HG03280 (cell line): ENCODE measurements around the gene SCAMP1.
"Not testable (repeated sequence)": the region's sequence is repeated elsewhere in the genome, so short reads cannot be mapped to it uniquely, and the experiment has no call there.

Experiments used
- ATAC-seq: cut with Tn5 transposase; IDR thresholded peaks from one replicate; pipeline ENCODE4 v1.9.1; 2021; ENCODE audit warnings: mild to moderate bottlenecking, moderate library complexity; ENCODE audit not compliant: unreplicated experiment

Gene SCAMP1

GRCh38 chr5:78359831-78360673 lies at the start of gene SCAMP1:
TSS of gene SCAMP1 (plus strand) at chr5:78360617. CDS start at chr5:78360672, 55 bp downstream.
- ATAC-seq, result peak; percentile 84

DNA sequence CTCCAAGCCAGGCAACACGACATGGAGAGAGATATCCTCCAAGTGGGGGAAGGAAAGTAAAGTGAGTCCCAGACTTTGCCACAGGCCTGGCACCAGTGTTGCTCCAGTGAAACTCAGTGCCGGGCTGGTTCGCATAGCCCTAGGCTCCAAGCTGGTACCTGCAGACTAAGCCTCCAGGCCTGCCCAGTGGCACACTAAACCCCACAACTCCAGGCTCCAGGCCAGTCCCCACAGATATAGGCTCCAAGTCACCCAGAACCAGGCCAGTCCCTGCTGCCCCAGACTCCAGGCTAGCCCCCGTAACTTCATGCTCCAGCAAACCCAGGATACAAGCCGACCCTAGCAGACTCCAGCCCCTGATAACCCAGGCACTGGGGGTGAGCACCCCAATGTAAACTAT lies 42.9 kb upstream of the SCAMP1 start:
- no peak for ATAC-seq

- ATAC-seq, result no peak
These were observed 42.1 kb upstream of the SCAMP1 start for GRCh38 chr5:78318337-78318736.

DNA sequence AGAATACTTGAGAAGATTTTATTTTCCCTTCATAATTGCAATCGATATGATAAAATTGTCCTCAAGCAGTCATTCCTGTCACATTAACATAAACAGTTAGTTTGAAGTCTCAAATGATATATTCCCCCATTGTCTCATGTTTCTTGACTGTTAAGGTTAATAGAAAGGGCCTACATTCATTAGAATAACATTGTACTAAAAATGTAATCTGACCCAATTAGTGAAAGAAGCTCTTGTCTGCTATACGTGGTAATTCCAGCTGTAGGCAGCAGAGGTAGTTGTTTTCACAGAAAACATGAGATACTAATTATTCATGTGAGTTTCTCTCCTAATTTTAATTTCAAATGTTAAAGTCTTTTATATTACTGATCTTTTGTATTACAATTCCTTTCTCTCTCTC lies 40.0 kb upstream of the SCAMP1 start:
- ATAC-seq, result no peak

DNA sequence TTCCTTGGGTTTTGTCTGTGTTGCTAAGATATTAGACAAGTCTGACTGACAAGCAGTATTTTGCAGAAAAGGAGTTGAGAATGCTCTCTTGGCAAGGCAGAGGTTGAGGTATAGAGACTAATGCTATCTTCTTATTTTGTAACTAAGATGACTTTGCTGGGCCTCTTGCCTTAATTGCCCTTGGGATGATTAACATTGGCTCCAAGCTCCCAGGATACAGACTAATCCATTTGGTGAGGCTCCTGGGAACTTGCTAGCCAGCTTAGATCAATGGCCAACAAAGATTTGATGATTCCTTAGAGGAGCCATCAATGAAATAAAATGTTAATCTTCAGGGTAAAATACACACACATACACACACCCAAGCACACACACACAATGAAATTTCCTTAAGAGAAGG lies 37.2 kb upstream of the SCAMP1 start:
- ATAC-seq, result no peak

- no peak for ATAC-seq
These were observed 33.5 kb upstream of the SCAMP1 start for GRCh38 chr5:78326930-78327329.

DNA sequence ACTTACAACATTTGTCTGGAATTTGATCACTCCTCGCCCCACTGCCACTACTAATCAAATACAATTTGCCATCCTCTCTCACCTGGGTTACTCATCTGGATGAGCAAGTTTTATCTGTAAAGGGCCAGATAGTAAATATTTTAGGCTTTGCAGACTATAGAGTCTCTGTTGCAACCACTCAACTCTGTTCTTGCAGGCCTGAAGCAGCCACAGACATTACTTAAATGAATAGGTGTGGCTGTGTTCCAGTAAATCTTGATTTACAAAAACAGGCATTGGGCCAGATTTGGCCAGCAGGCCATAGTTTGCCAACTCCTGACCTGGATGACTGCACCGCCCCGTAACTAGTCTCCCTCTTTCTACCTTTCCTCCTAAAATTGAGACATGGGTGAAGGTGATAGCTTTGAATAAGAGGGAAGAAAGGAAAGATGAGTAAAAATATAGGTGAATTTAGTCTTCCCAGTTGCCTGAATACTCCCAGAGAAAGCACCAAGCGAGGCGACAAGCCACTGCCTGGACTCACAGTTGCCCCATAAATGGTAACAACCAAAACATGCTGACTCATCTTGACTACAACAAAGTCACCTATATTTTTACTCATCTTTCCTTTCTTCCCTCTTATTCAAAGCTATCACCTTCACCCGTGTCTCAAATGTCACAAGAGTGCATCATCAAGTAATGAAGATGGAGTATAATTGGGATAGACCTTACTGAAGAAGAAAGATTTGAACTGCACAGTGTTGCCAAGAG lies 32.5 kb upstream of the SCAMP1 start:
- ATAC-seq, result no peak

DNA sequence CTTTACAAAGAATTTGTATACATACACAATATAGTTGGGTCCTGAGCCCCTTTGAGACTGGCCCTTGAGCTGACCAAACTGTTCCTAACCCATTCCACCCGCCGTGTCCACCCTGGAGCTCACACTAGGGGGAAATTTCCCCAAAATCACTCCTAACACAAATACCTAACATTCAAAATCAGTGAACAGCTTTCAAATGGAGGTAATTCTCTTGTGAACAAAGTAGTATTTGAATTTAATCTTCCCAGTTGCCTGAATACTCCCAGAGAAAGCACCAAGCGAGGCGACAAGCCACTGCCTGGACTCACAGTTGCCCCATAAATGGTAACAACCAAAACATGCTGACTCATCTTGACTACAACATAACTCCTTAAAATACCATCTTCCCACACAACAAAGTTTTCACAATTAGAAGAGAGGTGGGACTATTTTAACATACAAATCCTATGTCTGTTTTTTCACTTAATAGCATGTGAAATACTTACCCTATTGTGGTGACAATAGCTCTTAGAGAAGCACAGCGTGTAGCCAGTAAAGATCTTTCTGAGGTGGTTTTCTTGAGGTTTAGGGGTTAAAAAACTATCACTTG lies 31.7 kb upstream of the SCAMP1 start:
- ATAC-seq, result no peak

DNA sequence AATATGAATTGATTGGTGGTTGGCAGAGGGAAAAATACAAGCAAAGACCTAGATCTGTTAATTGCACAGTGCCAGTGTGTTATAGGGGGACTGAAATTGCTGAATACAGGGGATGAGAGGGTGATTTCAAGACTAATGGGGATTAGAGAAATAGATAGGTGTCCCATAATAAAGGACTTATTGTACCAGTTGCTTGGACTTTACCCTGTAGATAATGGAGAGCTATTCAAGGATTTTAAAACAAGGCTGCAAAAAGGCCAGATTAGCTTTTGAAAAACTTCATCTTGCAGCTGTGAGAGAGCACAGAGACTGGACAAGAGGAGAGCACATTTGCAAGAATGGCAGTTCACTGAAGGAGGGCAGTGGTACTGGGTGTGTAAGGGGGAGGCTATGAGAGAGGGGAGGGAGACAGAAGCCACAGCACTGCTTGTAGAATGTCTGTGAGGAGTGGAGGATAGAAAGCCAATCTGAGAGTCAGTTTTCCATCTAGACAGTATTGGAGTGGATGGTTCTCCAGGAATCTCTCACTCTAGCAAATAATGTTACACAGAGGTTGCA lies 28.8 kb upstream of the SCAMP1 start:
- no peak for ATAC-seq

GRCh38 chr5:78334811-78335210 lies 25.6 kb upstream of the SCAMP1 start:
- no peak for ATAC-seq

DNA sequence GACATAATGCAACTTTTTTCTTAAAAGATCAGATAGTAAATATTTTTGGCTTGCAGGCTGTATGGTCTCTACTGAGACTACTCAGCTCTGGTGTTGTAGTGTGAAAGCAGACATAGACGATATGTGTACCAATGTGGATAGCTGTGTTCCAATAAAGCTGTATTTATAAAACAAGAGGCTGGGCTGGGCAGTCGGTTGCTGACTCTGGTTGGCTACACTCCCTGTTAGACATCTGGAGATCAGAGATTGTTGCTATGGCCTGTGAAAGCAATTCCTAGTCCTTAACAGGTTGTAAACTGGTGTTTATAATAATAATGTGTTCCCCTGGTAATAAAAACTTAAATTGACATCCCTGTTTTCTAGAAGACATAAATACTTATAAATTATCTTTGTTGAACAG lies 24.4 kb upstream of the SCAMP1 start:
- no peak for ATAC-seq

DNA sequence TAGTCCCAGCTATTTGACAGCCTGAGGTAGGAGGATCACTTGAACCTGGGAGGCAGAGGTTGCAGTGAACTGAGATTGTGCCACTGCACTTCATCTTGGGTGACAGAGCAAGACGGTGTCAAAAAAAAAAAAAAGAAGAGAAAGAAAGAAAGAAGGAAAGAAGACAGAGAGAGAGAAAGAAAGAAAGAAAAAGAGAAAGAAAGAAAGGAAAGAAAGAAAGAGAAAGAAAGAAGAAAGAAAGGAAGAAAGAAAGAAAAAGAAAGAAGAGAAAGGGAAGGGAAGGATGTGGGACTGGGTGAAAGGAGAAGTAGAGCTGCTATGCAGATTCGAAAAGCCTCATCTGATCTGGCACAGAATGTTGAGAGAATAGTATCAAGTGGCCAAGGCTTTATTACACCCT lies 23.7 kb upstream of the SCAMP1 start:
- ATAC-seq, result no peak

- ATAC-seq, result no peak
These were observed 20.6 kb upstream of the SCAMP1 start for GRCh38 chr5:78339617-78340436.

DNA sequence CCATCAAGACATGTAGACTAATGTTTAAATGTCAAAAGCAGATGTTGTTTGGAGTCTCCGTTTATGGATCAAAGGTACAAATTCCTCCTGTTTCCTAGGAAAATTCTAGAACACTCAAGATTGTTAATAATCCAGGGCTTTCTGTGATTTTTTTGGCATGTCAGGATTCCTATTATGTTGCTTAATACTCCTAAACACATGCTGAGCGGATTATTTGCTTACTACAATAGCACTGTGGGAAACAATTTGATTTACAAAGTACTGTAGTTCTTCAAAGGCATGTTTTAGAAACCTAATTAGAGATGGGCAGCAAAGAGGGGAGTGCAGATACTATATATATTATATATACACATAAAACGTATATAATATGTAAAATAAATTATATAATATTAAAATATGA lies 19.0 kb upstream of the SCAMP1 start:
- ATAC-seq, result no peak

- ATAC-seq, result no peak
These were observed 14.9 kb upstream of the SCAMP1 start for GRCh38 chr5:78345485-78345884.

DNA sequence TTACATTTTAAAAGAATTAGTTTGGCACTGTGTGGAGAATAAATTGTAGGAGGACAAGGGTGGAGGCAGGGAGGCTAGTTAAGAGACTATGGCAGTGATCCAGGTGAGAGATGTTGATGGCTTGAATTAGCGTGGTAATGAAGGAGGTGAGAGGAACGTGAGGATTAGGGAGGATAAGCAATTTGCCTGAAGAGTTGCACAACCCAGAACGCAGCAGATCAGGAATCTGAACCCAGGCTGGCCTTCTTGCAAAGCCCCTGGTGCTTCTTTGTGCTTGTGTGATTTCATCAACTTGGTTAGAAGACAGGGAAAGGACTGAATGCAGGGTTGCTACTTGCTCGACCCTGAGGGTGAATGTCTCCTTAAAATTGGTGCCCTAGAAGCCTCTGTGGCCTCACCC lies 6.9 kb upstream of the SCAMP1 start:
- ATAC-seq, result no peak

DNA sequence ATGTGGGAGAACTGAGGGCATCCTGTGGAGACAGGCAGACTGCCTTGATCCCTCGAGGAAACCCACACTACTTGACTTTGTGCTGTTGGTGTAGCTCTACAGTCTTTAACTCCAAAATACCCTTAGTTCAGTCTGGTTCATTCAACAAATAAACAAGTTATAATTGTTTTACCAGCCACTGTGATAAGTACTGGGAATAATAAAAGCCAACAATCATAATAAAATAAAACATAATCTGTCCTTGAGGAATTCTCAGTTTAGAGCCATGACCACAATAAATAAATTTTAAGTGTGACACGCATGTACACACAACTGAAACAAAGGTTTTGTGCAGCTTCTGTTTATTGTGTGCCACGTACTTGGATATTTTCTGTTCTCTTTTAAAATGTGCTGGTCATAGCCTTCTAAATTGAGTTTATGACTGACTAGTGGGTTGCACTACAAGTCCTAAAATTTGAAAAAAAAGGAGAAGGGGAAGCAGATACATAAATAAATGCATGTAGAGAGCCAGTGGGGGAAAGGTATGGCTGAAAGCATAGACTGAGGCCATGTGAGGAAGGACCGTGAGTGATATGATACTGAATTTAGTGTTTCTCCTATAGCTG lies 6.2 kb upstream of the SCAMP1 start:
- ATAC-seq, result no peak

DNA sequence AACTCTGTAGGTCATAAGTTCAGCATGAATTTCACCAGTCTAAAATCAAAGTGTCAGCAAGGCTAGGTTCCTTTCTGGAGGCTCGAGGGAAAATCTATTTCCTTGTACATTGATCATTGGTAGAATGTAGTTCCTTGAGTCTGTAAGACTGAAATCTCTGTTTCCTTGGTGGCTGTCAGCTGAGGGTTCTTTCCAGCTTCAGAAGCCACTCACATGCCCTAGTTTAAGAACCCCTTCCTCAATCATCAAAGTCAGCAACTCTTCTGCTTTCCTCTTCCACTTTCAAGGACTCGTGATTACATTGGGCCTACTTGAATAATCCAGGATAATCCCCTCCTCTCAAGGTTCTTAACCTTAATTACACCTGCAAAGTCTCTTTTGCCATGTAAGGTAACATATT lies 4.9 kb upstream of the SCAMP1 start:
- no peak for ATAC-seq

DNA sequence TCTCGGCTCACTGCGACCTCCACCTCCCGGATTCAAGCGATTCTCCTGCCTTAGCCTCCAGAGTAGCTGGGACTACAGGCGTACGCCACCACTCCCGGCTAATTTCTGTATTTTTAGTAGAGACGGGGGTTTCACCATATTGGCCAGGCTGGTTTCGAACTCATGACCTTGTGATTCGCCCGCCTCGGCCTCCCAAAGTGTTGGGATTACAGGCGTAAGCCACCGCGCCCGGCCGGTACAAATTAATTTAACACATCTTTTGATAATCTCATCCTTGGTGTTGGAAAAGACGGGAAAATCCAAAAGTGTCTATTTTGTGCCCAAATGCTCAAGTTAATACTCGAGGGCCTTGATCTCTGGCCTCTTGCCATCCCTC lies 974 bp upstream of the SCAMP1 start:
- not testable (repeated sequence) for ATAC-seq

- ATAC-seq, result peak; percentile 14
These were observed 182 bp downstream of the SCAMP1 start for GRCh38 chr5:78360674-78360923.
